ENCODE data around the gene TCOF1.

TCOF1 gene

DNA sequence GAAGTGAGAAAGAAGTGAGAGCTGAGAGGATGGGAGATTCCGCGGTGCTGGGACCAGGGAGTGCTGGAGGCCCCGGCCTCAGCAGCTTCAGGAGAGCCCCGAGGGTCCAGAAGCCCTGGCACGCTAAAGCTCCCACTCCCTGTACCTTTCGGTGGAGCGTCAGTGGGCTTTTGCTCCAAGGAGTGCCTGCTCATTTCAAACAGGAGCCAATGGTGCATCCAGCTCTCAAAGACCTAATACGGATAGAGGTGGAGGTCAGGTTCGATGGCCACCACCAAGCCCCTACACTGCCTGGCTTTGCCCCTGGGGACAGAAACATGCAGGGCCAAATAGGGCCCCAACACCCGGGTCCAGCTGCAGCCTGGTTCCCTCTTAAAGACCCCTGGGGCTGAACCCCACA lies 47.0 kb downstream of the TCOF1 start:
- no CpG with 5 or more reads among the region's 10 CpGs for WGBS (ENCODE audit: insufficient coverage, insufficient read length)
- DNase-seq (ENCODE audit: low read depth, low spot score), result no peak
- Histone ChIP-seq H3K36me3 (ENCODE audit: control insufficient read depth, insufficient read depth, low read length) (peaks cover 17% of the 10 kb centered on the region), H3K4me1 (ENCODE audit: control insufficient read depth, insufficient read depth, low read length) (0 out of 2 replicates have a peak, but pooled peaks cover 3% of the 10 kb centered on the region), H3K4me3 (ENCODE audit: low read length) (no peak overlapping the region), H3K9me3 (ENCODE audit: control insufficient read depth, insufficient read depth, low read length) (no peaks in the 10 kb centered on the region), H3K27ac (ENCODE audit: low read length) (no peak overlapping the region), H3K27me3 (ENCODE audit: control insufficient read depth, insufficient read depth, low read length) (no peaks in the 10 kb centered on the region)

DNA sequence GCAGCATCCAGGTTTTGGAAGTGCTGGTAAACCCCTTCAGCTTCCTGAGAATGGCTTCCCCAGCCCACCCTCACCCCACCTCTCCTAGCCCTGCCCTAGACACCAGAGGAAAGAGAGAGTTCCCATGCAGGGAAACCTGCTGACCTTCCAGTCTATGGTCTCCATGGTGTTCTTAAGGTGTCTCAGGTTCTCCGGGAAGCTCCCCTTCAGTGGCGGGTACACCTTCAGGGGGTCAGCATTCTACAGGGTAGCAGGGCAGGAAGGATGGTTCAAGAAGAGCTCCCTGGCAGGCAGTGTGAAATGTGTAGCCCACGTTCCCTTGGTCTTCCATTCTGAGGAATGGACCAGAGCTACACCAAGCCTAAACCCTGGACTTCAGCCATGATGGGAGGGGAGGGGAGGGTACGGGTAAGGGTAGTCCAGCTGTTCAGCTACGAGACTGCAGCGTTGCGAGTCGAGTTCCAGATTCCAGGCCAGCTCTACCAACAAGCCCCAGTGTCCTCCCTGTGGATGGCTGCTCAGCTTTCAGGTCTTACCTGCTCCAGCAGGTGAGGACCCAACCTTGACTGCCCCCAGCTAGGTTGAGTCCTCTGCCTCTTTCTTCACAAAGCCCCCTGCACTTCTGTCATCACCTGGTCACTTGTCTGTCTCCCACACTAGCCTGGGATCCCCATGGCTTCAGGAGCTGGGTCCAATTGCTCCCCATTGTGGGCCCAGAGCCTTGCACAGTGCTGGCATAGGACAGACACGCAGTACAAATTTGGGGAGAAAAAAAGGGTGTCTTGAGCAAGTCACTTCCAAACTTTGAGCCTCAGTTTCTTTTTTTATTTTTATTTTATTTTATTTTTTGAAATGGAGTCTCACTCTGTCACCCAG lies 47.7 kb downstream of the TCOF1 start:
- H3K36me3 ChIP-seq (ENCODE audit: control insufficient read depth, insufficient read depth, low read length), result peaks cover 11% of the 10 kb centered on the region
- no peaks in the 10 kb centered on the region for H3K9me3 ChIP-seq (ENCODE audit: control insufficient read depth, insufficient read depth, low read length)
- H3K27ac ChIP-seq (ENCODE audit: low read length), result no peak overlapping the region
- no CpG with 5 or more reads among the region's 9 CpGs for WGBS (ENCODE audit: insufficient coverage, insufficient read length)
- H3K27me3 ChIP-seq (ENCODE audit: control insufficient read depth, insufficient read depth, low read length), result no peaks in the 10 kb centered on the region
- no peak overlapping the region for H3K4me3 ChIP-seq (ENCODE audit: low read length)
- no peak for DNase-seq (ENCODE audit: low read depth, low spot score)
- H3K4me1 ChIP-seq (ENCODE audit: control insufficient read depth, insufficient read depth, low read length), result peaks cover 6% of the 10 kb centered on the region; the same call in 1 of the 2 replicates

DNA sequence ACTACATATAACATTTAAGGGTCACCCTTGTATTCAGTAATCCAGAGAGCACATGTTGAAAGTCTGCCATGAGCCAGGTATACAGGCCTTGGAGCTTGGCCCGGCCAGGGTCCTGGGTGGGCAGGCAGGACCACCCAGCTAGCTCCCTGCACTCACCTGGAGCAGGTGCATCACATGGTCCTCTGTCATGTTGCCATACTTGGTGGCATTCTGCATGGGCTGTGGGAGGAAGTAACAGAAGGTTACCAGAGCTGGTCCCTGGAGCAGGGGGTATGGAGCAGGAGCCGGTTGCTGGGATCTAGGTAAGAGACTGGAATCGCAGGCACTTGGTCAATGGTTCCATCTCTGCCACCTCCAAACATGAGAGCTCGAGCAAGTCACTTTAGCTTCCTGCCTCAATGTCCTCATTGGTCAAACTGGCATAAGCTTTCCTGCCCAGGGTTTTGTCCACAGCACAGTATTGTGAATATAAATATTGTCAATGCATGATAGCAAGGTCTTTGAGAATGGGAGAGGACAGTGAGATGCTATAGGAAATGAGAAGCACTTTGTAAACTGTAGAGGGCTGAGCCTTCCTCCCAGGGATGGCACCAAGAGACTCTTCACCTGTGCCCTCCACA lies 48.7 kb downstream of the TCOF1 start:
- Histone ChIP-seq H3K27me3 (ENCODE audit: control insufficient read depth, insufficient read depth, low read length) (no peaks in the 10 kb centered on the region), H3K9me3 (ENCODE audit: control insufficient read depth, insufficient read depth, low read length) (no peaks in the 10 kb centered on the region), H3K27ac (ENCODE audit: low read length) (no peak overlapping the region), H3K4me1 (ENCODE audit: control insufficient read depth, insufficient read depth, low read length) (peaks cover 6% of the 10 kb centered on the region; the same call in 1 of the 2 replicates), H3K36me3 (ENCODE audit: control insufficient read depth, insufficient read depth, low read length) (peaks cover 8% of the 10 kb centered on the region), H3K4me3 (ENCODE audit: low read length) (no peak overlapping the region)
- no peak for DNase-seq (ENCODE audit: low read depth, low spot score)
- no CpG with 5 or more reads among the region's 4 CpGs for WGBS (ENCODE audit: insufficient coverage, insufficient read length)

DNA sequence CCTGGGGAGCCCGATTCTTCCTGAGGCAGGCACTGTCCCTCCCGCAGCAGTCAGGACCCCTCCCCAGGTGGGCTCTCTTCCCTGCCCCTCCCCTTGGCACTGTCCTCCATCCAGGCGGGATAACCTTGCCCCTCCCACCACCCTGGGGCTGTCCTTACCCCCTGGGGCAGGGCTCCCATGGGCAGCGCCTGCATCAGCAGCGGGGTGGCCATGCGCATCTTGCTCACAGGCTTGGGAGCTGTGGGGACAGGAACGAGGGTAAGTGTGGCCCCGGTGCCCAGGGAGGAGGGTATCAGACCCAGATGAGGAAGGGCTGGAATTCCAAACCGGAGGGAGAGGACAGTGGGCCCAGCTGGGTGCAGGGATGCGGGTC lies 49.2 kb downstream of the TCOF1 start:
- Histone ChIP-seq H3K27me3 (ENCODE audit: control insufficient read depth, insufficient read depth, low read length) (no peaks in the 10 kb centered on the region), H3K36me3 (ENCODE audit: control insufficient read depth, insufficient read depth, low read length) (peaks cover 8% of the 10 kb centered on the region)
- WGBS (ENCODE audit: insufficient coverage, insufficient read length), result no CpG with 5 or more reads among the region's 10 CpGs

DNA sequence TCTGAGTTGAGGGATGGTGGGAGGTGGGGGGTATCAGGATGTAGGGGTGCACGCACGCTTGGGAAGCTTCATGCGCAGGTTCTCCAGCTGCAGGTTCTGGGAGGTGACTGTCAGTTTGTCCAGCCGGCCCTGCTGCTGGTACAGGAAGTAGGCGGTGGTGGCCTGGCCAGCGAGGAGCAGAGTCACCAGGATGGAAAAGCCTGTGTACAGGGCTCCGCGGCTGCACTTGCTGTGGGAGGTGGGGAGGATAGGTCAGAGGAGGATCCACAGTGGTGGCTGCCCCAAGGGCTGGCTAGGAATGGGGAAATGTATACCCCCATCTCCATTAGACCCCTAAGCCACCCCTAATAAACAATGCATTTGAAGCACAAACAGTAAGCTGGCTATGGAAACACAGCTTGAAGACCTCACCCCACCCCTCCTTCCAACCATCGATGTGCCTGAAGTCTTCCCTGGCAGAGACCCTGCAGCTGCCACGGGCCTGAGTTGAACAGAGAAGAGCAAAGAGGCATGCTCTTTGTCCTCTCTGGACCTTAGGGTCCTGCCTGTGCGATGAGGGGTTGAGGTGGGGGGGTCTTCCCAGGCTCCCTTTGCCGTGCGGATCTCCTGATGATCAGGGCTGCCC lies 49.7 kb downstream of the TCOF1 start:
- H3K4me1 ChIP-seq (ENCODE audit: control insufficient read depth, insufficient read depth, low read length), result peaks cover 6% of the 10 kb centered on the region; the same call in 1 of the 2 replicates
- H3K4me3 ChIP-seq (ENCODE audit: low read length), result no peak overlapping the region

More for the DNA sequence above, 49.2 kb downstream of the TCOF1 start:
- DNase-seq (ENCODE audit: low read depth, low spot score), result no peak
- Histone ChIP-seq H3K4me3 (ENCODE audit: low read length) (no peak overlapping the region), H3K4me1 (ENCODE audit: control insufficient read depth, insufficient read depth, low read length) (peaks cover 6% of the 10 kb centered on the region; the same call in 1 of the 2 replicates), H3K9me3 (ENCODE audit: control insufficient read depth, insufficient read depth, low read length) (no peaks in the 10 kb centered on the region), H3K27ac (ENCODE audit: low read length) (no peak overlapping the region)

DNA sequence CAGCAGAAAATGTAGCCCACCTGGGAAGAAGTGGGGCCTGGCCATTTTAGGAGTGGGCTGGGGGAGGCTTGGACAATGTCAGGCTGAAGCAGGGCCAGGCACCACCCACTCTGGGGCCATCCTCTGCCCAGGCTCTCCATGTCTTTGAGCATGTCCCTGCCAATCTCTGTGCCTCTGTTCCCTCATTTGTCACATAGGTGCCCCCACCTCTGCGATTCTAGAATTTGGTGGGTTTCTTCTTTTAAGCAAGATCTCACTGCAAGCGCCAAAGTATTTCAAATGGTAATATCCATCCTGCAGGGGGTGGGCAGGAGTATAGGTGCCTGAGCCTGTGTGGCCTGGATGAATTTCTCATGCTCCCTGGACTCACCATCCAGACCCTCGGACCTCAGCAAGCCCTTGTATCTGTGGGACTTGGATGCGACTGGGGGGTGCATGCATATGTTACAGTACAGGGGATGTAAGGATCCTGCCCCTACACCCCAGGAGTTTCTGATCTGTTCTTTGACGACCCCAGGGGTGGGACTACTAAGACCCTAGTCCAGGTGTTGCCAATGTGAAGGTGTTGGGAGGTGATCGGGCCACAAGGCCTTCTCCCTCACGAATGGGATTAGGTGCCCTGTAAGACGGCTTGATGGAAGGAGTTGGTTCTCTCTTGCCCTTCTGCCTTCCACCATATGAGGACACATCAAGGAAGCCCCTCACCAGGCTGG lies 50.9 kb downstream of the TCOF1 start:
- Histone ChIP-seq H3K4me3 (ENCODE audit: low read length) (no peak overlapping the region), H3K9me3 (ENCODE audit: control insufficient read depth, insufficient read depth, low read length) (no peaks in the 10 kb centered on the region), H3K27ac (ENCODE audit: low read length) (no peak overlapping the region), H3K27me3 (ENCODE audit: control insufficient read depth, insufficient read depth, low read length) (no peaks in the 10 kb centered on the region), H3K4me1 (ENCODE audit: control insufficient read depth, insufficient read depth, low read length) (peaks cover 6% of the 10 kb centered on the region; the same call in 1 of the 2 replicates), H3K36me3 (ENCODE audit: control insufficient read depth, insufficient read depth, low read length) (no peaks in the 10 kb centered on the region)
- no CpG with 5 or more reads among the region's 8 CpGs for WGBS (ENCODE audit: insufficient coverage, insufficient read length)
- no peak for DNase-seq (ENCODE audit: low read depth, low spot score)

More for the DNA sequence above, 49.7 kb downstream of the TCOF1 start:
- Histone ChIP-seq H3K27ac (ENCODE audit: low read length) (no peak overlapping the region), H3K27me3 (ENCODE audit: control insufficient read depth, insufficient read depth, low read length) (no peaks in the 10 kb centered on the region), H3K36me3 (ENCODE audit: control insufficient read depth, insufficient read depth, low read length) (peaks cover 8% of the 10 kb centered on the region), H3K9me3 (ENCODE audit: control insufficient read depth, insufficient read depth, low read length) (no peaks in the 10 kb centered on the region)
- DNase-seq (ENCODE audit: low read depth, low spot score), result no peak
- WGBS (ENCODE audit: insufficient coverage, insufficient read length), result no CpG with 5 or more reads among the region's 13 CpGs

DNA sequence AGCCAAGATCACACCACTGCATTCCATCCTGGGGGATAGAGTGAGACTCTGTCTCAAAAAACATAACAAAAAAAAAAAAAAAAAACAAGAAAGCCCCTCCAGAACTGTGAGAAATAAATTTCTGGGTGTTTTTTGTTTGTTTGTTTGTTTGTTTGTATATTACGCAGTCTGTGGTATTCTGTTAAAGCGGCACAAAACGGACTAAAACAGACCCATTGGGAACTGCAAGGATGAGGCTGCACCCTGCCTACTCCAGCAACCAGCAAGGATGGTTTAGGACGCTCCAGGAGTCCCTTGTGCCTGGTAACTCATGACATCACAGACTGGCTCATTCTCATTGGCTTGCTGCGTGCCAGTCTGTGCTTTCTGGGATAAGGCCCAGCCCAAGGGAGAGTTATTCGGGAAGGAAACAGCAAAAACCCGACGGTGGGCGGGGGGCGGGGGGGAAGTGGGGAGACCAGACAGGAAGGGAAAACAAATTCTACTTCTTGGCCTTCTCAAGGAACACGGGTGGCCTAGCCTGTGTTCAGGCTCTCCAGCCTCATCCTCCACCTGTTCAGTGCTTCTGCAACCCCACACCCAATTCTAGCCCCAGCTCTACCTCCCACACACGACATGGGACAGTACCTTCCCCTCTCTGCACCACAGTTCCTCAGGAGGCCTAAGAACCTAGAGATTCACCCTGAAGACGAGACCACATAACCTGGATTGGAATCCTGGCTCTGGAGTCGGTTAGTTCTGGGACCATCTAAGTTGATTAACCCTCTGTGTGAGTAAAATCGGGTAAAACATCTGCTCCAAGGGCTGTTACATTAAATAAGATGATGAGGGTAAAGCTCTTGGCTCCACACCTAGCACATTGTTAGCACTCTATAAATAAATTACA lies 52.4 kb downstream of the TCOF1 start:
- no peak overlapping the region for H3K27ac ChIP-seq (ENCODE audit: low read length)
- no peaks in the 10 kb centered on the region for H3K36me3 ChIP-seq (ENCODE audit: control insufficient read depth, insufficient read depth, low read length)
- no peaks in the 10 kb centered on the region for H3K9me3 ChIP-seq (ENCODE audit: control insufficient read depth, insufficient read depth, low read length)
- peaks cover 6% of the 10 kb centered on the region; the same call in 1 of the 2 replicates for H3K4me1 ChIP-seq (ENCODE audit: control insufficient read depth, insufficient read depth, low read length)
- no CpG with 5 or more reads among the region's 15 CpGs for WGBS (ENCODE audit: insufficient coverage, insufficient read length)
- H3K4me3 ChIP-seq (ENCODE audit: low read length), result no peak overlapping the region; the same call in 1 of the 2 replicates
- H3K27me3 ChIP-seq (ENCODE audit: control insufficient read depth, insufficient read depth, low read length), result no peaks in the 10 kb centered on the region
- DNase-seq (ENCODE audit: low read depth, low spot score), result peak; percentile 87

DNA sequence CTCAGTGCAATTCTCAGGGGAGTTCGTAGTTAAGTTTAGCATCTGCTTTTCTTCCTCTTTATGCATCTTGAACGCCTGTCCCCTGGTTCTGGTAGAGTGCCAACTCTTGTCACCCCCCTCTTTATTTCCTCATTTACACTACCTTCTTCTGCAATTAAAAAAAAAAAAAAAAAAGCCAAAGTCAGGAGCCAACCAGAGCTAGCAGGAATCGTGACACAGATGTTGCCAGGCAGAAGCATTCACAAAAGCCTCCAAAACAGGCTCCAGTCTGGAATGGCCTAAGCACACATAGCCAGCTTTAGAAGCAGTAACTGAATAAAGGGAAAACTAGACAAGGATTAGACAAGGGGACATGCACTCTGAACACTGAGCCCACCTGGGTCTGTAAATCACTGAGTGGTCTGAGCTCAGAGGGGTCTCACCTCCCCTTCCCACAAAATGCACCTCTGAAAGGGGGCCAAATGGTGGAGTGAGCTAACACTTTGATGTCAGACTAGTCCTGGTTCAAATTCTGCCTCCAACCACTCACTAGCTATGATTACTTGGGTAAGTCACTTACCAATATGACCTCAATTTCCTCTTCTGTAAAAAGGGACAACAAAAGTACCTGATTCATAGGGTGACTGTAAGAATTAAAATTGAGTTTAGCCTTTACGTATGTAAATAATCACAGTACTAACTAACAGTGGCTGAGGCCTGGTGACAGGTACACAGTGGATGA lies 53.2 kb downstream of the TCOF1 start:
- Histone ChIP-seq H3K9me3 (ENCODE audit: control insufficient read depth, insufficient read depth, low read length) (no peaks in the 10 kb centered on the region), H3K4me1 (ENCODE audit: control insufficient read depth, insufficient read depth, low read length) (peaks cover 6% of the 10 kb centered on the region; the same call in 1 of the 2 replicates), H3K36me3 (ENCODE audit: control insufficient read depth, insufficient read depth, low read length) (no peaks in the 10 kb centered on the region), H3K27me3 (ENCODE audit: control insufficient read depth, insufficient read depth, low read length) (no peaks in the 10 kb centered on the region), H3K4me3 (ENCODE audit: low read length) (no peak overlapping the region), H3K27ac (ENCODE audit: low read length) (no peak overlapping the region)
- no CpG with 5 or more reads among the region's 4 CpGs for WGBS (ENCODE audit: insufficient coverage, insufficient read length)
- DNase-seq (ENCODE audit: low read depth, low spot score), result no peak
